ENCODE data around the gene CD2. TPM values are rescaled to one million over a fixed set of nuclear protein-coding genes. Genes with fewer than 3 reads are reported as not detected.

Gene CD2
- total RNA-seq, 4 donors from 2014 or later = 0.38 to 5.2 (median 2.4) TPM

DNA sequence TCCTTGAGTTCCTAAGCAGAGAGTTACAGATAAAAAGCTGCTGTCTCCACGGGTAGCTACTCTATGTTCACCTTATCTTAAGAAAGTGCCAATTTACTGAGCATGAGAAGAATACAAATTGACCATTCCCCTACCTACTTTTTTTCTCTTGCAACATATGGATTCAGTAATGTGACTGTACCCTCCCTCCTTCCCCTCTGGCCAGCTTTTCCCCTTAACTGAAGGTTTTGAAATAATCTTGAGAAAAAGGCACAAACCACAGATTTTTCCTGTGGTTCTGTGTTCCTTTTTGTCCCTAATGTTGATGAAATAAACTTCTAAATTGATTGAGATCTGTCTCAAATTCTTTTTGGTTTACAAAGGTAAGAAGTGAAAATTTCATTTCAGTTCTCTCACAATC is 2.6 kb upstream of the CD2 start:
- TF ChIP-seq, protein P1, sequence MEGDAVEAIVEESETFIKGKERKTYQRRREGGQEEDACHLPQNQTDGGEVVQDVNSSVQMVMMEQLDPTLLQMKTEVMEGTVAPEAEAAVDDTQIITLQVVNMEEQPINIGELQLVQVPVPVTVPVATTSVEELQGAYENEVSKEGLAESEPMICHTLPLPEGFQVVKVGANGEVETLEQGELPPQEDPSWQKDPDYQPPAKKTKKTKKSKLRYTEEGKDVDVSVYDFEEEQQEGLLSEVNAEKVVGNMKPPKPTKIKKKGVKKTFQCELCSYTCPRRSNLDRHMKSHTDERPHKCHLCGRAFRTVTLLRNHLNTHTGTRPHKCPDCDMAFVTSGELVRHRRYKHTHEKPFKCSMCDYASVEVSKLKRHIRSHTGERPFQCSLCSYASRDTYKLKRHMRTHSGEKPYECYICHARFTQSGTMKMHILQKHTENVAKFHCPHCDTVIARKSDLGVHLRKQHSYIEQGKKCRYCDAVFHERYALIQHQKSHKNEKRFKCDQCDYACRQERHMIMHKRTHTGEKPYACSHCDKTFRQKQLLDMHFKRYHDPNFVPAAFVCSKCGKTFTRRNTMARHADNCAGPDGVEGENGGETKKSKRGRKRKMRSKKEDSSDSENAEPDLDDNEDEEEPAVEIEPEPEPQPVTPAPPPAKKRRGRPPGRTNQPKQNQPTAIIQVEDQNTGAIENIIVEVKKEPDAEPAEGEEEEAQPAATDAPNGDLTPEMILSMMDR (IDR thresholded peaks at IDR 0.05; ENCODE audit: low read depth) = no peak

DNA sequence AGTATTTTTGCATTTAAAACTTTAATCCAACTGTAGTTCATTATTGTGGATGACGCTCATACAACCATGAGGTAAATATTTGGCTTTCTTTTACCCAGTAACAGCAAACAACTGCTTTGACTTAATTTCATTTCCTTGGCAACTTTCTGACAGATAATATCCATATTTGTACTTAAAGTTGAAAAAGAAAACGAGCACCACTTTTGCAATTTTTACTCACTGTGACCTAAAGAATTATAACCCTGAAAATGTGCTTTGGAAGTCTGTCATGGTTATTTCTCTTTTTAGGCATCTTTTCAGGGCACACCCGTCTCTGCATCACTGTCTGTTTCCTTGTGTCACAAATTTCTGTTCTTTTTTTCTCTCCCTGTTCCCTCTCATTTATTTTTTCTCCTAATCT is 918 bp upstream of the CD2 start:
- TF ChIP-seq, protein P1 (IDR thresholded peaks at IDR 0.05; ENCODE audit: low read depth) = no peak

DNA sequence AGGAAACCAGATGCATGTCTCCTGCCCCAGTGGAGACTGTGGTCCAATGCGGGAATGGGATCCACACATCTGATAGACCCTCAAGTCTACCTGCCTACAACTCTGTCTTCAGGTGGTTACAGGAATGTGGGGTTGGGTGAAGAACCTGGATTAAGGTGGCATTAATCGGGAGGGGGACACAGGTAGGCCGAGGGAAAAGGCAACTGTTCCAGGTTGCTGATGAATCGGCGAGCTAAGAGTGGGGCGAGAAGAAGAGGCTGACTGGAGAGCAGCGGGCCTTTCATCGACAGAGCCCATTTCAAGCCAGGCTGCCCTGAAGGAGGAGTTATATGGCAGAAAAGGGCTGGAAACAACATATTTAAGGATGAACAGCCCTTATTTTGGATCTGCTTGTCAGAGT is 836 bp downstream of the CD2 start:
- TF ChIP-seq, protein P1 (IDR thresholded peaks at IDR 0.05; ENCODE audit: low read depth) = no peak

DNA sequence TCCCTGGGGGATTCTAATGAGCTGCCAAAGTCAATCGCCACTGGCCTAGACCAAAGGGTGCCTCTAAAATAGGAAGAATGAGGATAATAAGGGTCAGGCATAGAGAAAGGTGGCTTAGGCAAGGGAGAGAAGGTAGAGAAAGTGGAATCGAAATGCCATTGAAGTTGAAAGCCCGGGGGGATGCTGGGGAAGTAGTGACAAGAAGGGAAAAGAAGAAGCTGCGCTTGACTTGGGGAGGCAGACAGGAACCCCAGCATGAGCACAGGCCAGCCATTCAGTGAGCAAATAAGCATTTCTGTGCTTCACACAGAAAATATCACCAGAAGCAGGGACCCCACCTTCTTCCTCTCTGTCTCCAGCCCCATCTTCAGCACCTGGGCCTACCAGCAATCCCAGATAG is 1.5 kb downstream of the CD2 start:
- TF ChIP-seq, protein P1 (IDR thresholded peaks at IDR 0.05; ENCODE audit: low read depth) = no peak

DNA sequence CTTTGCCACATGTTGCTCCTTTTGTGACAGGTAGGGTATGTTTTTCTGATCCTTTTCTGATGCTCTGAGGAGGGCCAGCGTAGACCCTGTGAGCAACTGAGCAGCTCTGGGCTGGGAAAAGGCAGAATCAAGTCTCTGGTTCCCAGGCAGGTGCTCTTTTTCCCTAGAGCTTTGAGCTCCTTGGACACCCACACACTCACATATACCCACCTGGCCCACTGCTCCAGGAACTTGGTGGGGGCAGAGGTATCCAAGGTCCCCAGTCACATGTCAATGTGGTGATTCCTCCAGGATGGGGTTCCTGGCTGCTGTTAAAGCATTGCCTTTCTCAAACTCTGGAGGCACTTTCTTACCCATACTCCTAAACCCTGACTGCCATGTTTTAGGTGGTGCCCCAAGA is 5.4 kb downstream of the CD2 start:
- TF ChIP-seq, protein P1 (IDR thresholded peaks at IDR 0.05; ENCODE audit: low read depth) = no peak

DNA sequence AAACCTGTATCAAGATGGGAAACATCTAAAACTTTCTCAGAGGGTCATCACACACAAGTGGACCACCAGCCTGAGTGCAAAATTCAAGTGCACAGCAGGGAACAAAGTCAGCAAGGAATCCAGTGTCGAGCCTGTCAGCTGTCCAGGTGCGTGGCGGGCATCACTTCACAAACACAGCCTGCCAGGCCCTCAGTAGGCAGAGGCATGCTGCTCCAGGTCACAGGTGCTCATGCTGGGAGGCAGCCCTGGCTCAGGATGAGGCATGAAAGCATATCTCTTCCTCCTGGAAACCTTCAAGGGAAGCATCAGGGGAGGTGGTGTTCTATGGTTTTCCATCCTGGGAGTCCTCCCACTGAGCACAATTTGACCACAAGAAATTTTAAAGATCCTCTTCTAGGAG is 6.3 kb downstream of the CD2 start:
- TF ChIP-seq, protein P1 (IDR thresholded peaks at IDR 0.05; ENCODE audit: low read depth) = no peak

DNA sequence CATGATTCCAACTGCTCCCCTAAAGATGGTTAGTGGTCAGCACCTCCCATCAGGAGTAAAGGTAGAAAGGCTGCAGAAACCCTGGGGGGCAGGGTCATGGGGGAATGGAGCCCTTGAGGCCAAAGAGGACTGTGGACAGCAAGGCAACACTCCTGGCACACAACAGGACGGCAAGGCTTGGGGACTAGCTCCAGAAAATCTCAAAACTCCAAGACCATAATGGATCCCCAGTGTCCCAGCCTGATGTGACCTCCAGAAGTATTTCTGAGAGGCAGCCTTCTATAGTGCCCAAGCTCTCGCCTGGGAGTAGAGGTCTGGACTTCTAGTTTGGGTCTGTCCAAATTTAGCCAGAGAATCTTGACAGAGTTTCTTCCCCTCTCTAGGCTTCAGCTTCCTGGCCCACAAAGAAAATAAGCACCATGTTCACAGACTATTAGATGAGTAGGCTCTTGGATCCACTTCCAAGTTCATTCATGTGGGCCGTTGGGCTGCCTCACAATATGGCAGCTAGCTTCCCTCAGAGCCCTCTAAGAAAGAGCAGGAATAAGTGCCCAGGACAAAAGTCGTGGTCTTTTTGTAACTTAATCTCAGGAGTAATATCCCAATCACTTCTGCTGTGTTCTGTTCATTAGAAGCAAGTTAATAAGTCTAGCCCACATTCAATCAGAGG is 6.9 kb downstream of the CD2 start:
- TF ChIP-seq, protein P1 (IDR thresholded peaks at IDR 0.05; ENCODE audit: low read depth) = no peak

Measured in subcutaneous adipose tissue (tissue), 4 donors.